HG03354 (cell line): ENCODE measurements around the gene TFPI2.
"Not testable (repeated sequence)": the region's sequence is repeated elsewhere in the genome, so short reads cannot be mapped to it uniquely, and the experiment has no call there.

Experiments used
- ATAC-seq: cut with Tn5 transposase; IDR thresholded peaks from one replicate; pipeline ENCODE4 v1.9.1; 2021; ENCODE audit warnings: mild to moderate bottlenecking; ENCODE audit not compliant: unreplicated experiment, poor library complexity, severe bottlenecking

TFPI2 gene, protein sequence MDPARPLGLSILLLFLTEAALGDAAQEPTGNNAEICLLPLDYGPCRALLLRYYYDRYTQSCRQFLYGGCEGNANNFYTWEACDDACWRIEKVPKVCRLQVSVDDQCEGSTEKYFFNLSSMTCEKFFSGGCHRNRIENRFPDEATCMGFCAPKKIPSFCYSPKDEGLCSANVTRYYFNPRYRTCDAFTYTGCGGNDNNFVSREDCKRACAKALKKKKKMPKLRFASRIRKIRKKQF

DNA sequence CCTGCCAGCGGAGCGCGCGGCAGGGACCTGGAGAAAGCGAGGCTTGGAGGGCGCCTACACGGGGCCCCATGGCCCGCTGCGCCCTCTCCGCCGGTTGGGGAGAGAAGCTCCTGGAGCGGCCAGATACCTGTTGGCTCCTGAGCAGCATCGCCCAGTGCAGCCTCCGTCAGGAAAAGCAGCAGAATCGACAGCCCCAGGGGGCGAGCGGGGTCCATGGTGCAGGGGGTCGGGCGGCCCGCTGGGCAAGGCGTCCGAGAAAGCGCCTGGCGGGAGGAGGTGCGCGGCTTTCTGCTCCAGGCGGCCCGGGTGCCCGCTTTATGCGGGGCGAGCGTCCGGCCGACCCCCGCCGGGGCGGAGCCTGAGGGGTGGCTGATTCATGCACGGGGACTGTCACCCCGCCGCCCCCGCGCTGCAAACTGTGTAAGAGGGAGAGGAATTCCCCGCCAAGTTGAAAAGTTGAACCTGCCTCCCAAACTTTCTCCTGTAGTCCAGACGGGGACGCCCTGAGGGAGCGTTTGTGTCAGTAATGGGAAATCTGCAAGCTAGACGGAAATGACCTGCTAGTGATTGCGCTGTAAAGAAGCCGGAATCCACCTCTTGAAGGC, at the start of gene TFPI2:
Gene TFPI2, minus strand, starts transcription at position 290 of the 605 bp plus-strand sequence. Its CDS starts 75 bp downstream, at position 215.
- ATAC-seq: peak; percentile 65

DNA sequence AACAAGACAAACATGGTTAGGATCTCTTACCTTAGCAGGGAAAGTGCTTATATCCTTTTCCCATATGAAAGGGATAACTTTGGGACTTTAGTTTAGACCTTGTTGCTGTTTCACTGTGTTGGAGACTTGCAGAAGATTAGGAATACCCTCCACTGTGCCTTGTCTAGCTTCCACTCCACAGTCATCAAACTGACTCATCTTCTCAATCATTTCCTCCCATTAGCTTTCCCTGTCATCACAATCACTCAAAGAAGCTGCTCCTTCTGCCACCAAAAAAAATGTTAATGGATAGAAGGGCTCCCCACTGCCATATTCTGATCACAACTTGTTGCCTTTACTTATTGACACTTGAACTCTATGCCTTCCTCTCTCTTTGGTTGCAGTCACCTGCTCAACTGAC, 47.7 kb upstream of the TFPI2 start:
- no peak for ATAC-seq

DNA sequence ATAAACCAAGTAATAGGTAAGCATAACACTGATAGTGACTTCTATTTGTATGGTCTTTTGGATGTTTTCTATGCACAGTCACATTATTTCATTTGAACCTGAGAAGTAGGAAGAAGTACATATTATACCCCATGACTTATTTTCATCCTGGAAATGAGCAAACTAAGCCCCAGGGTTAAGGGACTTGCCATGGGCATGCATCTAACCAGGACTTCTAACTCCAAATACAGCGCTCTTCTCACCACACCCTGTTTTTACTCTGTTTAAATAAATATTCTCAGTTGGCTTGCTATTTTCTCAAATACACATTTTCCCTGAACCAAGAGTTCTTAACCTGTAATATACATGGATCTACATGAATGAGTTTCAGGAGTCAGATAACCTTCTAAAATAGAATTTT, 47.3 kb upstream of the TFPI2 start:
- ATAC-seq: no peak

DNA sequence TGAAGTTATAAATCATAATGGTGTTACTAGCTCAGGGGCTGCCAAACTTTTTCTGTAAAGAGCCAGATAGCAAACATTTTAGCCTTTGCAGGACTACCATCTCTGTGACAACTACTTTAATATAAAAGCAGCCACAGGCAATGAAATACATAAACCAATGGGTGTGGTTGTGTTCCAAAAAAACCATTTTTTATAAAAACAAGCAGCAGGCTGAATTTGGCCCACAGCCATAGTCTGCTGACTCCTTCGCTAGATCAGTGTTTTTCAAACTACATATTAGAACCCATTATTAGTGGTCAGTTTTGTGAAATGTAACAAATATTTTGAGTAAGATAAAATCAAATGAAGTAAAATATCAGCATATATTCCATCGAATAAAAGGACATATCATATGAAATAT, 44.5 kb upstream of the TFPI2 start:
- ATAC-seq: no peak

DNA sequence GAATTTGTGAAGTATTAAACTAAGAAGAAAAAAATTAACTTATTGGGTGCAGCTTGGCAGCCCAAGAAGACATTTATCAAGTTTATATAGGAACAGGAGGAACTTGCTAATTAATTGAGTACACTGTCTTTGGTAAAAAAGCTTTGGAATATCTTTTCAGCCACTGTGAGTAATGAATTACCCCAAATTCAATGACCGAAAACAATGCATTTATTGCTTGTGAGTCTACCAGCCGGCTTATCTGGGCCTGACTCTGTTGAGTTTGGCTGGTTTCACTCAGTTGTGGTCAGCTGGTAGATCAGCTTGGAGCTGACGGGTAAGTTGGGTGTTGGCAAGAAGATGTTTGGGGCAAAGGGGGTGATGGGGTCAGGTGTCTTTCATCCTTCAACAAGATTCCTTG, 42.6 kb upstream of the TFPI2 start:
- ATAC-seq: no peak

DNA sequence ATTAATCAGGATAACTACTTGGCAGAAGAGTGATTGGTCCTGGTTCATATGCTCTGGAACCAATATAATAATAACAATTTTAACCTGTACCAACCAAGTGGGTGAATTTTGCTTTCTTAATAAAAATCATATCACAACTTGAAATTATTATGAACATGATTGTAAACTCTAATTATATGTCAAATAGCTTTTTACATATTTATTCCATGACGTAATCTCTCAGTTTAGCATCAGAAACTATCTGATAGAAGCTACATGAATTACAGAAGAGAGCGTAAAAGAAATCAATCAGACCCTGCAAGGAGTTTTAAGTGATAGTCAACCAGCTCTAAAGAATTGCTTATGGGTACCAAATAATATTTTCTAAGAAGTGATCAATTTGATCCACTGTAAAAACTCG, 41.1 kb upstream of the TFPI2 start:
- ATAC-seq: no peak

DNA sequence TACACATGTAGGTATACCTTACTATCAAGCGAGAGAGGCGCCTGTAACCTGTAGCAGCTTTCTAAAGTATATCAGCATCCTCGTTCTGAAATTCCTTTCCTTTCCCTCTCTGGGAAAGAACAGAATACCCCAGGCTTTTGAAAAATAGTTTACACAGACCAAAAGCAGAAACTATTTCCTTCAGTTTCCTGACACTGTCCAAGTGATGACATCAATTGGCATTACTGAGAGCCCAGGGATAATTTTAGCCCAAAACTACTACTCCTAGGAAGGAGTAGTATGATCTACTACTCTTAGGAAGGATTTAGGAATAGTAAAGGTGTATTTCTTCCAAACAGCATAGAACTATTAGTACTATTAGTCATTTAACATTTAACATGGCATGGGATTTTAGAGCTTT, 37.0 kb upstream of the TFPI2 start:
- no peak for ATAC-seq

DNA sequence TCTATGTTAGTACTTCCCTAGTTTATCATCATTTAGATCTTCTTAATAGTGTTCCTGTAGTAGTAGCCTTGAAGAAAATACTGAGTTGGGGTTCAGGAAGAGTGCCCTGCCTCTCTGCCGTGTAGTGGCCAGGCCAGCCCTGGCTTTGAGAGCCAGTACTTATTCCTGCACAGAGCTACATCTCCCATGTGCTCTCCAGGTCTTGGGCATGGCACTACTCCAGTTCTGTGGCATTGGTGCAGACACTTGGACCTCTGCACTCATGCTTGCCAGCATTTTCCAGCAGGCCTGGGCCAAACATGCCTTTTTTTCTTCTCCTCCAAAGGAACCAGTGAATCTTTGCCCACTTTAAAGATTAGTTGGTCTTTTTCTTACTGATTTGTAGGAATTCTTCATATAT, 36.2 kb upstream of the TFPI2 start:
- ATAC-seq: no peak

DNA sequence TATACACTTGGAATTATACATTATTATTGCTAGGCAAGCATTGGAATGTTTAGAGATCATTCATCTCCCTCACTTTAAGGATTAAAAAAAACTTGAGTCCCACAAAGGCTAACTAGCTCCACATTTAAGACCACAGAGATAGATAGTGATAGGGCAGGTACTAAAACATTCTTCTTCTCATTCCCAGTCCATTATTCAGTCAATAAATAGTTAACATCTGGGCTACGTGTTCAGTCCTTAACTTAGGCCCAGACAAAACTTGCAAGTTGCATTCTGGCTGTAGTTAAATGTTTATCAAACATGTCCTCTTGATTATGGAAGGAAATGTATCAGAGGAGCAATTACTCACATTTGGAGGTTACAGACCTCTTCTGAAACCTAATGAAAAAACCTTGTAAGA, 33.4 kb upstream of the TFPI2 start:
- no peak for ATAC-seq

DNA sequence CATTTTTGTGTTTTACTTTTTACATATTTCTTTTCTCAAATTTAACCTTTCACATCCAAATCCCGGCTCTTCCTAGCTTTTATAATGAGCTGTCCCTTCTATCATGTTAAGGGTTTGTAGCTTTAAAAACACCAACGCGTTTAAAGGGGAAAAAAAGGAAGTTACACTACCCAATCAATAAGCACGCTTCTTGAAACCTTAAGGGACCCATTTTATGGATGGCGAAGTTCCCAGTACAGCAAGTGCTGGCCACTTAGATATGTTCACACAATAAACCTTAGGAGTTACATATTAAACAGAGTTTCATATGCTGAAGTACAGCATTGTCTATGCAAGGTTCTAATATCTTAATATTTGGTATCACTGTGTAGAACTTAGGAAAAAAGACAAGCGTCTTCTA, 32.7 kb upstream of the TFPI2 start:
- no peak for ATAC-seq

DNA sequence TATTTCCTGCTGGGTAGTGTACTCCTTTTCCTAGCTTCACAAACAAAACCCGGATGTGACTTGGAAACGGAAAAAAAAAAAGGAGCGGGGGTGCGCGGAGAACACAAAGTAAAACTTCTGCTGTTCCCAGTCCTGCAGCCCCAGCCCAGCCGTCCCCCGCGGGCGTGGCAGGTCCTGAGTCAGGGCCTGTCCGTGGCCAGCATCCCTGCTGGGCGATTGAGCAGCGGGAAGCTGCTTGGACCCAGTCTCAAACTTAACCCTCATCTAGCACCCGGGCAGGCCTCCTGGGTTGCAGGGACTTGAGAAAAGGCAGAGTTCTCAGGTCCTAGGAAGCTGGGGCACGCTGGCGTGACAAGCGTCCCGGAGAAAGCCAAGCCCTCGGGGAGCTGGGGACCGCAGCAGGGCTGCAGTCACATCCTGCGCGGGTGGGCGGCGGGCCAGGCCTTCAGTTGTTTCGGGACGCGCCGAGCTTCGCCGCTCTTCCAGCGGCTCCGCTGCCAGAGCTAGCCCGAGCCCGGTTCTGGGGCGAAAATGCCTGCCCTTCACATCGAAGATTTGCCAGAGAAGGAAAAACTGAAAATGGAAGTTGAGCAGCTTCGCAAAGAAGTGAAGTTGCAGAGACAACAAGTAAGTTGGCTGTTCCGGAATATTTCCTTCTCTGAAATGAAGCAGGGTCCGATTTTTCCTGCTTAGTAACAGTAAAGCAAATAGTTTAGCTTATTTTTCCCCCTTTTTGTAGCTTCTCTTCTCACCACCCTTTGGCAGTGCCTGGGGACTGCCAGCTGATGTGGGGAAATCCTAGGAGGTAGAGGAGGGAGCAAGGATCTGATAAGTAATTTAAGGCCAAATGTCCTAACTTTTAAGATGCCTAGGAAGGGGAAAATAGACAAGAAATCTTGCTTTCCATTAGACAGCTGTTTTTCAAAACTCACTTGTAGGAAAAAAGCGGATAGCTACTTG, 31.3 kb upstream of the TFPI2 start, which contains the start of gene GNG11:
Gene GNG11, plus strand, starts transcription at position 129 of the 960 bp plus-strand sequence. Its CDS starts 403 bp downstream, at position 532.
- peak; percentile 88 for ATAC-seq

DNA sequence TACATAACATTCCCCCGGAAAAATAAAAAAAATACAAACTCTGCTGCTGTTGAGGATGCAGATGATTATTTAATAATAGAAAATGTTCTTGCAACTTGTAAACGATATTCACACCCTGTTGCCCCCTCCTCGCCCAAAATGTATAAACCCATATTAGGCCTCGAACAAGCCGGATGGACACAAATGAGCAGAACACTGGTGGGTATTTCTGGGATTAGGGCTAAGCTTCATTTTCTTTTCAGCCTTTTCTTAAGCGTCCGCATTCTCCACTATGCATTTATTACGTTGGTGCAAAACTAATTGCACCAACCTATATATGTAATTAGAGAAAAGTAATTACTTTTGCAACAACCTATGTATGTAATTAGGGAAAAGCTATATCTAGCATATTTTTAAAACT, 30.6 kb upstream of the TFPI2 start:
- ATAC-seq: no peak

DNA sequence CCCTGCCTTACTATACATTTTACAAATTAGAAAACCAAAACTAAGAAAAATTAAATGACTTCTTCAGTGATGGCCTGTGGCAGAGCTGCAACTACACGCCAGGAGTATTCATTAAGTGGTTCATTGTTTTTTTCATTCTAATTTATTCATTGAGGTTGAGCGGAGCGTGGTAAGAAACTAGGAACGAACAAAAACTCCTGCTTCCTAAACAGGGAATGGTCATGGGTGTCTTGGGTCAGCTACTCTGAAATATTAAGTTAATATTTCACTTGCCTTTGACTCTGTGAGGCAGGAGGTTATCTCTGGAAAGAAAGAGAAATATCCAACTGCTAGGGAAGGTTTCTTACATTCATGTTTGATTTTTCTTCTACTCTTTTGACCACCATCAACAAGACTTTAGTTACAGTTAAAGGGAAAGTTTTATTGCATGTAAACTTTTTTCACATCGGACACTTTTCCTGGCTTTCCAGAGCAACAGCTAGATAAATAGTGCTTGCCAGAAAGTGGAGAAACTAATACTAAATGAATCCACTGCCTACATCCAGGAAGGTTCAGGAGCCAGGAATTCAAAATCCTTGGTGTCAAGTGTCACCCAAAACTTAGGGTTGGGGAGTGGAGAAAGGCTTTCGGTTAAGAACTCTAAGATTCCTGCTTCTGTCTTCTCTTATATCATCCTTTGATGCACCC, 30.1 kb upstream of the TFPI2 start:
- ATAC-seq: no peak

DNA sequence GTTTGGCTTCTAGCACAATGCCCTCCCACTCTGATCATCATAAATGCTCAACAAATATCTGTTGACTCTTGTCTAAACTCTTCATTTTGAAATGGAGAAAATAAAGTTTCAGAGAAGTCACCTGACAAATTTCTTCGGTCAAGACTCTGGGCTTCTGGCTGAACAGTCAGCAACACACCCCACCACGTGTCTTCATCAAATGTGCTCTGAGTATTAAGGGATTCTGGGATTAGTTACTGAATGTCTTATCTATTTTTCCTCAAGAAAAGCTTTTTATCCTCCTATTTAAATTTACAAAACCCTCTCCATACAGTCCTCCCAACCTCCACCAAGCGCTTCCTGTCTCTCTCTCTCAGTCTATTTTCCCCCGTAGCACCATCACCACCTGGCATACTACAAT, 25.8 kb upstream of the TFPI2 start:
- ATAC-seq: not testable (repeated sequence)

DNA sequence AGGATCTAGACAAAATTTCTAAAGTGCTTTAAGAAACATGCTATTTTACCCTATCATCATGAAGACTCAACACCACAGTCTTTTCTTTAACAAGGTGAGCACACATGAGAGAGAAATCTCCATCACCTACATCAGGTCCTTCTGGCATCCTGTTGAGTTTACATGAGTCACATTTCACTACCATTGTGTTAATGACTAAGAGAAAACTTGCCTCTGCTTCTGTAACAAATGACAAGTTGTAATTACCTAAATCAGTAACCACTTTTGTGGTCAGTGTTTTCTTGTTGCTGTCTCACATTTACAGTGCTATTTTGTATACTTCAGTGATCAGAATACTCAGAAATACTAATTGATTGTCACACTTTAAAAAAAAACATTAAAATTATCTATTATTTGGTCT, 25.3 kb upstream of the TFPI2 start:
- ATAC-seq: peak; percentile 49

DNA sequence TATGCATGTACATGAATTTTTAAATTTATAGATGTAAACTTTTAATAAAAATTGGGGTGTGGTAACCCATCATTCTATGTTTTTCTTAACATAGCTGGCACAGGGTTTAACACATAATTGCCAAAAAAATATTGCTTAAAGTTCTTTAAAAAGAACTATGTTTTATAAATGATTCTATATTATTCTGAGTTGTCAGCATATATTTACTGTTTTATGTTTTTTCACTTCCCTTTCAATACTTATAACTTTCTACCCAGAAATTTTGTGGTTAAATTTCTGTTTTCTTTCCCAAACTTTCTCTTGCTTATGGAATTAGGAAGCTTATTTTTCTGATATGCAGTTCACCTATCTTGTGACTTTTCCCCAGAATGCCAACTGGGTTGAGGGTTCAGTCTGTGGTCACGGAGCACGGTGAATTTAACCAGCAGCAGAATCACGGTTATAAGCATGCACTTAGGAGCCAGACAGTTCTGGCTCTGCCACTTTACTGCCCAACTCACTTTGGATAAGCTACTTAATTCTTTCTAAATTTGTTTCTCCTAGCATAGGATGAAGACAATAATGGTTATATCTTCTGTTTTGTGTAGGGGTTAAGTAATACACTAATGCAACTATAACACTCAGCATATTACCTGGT, 24.8 kb upstream of the TFPI2 start:
- not testable (repeated sequence) for ATAC-seq

DNA sequence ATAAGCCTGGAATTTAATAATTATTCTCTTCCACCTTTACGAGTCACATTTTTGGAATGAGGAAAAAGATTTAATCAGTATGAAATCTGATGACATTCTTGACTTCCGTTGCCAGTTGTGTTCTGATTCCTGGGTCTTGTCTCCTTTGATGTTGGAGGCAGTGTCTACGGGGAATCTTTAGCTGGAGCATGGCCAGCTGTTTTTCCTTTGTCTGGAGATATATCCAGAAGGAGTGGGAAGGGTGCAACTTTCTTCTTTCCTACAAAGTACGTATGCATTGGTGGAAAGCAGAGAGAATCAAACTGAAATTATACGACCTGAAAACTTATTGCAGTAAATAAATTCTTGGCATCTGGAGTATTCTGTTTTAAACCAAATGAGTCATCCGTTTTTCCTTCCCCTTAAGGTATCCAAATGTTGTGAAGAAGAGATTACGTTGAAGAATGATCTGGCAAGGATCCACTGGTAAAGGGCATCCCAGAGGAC, 24.1 kb upstream of the TFPI2 start:
- ATAC-seq: no peak

DNA sequence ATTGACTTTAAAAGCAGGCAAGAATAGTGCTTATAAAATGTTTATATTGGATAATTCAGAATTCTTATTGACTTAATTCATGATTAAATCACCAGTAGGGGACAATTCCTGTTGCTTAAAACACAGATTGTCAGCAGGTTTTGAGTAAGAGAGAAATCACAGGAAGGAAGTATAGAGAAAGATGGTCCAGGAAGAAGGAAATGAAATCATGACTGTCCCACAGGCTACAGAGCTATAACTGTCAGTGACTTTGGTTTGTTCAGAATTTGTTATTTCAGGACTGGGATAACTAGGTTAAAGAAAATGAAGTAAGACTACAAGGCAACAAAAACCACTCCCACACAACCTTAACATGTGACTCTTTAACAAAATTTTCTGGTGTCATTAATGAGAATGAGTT, 22.6 kb upstream of the TFPI2 start:
- no peak for ATAC-seq

DNA sequence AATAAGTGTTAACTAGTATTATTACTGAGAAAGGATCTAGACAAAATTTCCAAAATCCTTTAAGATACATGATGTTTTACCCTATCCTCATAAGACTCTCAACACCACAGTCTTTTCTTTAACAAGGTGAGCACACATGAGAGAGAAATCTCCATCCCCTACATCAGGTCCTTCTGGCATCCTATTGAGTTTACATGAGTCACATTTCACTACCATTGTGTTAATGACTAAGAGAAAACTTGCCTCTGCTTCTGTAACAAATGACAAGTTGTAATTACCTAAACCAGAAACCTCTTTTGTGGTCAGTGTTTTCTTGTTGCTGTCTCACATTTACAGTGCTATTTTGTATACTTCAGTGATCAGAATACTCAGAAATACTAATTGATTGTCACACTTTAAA, 21.1 kb upstream of the TFPI2 start:
- ATAC-seq: peak; percentile 80
